Body of pancreas (tissue), 4 donors: ENCODE data around the gene HOXD1. TPM values are rescaled to one million over a fixed set of nuclear protein-coding genes. Genes with fewer than 3 reads are reported as not detected.

Experiments used
- ATAC-seq: fragments of 150-250 bp; one replicate; pipeline ENCODE4 v1.9.1; 2016
- DNase-seq, 4 donors: peaks; one replicate each; pipeline ENCODE4 v3.0.0-alpha.2; 2019
- H3K27ac ChIP-seq, 4 donors: fragments of 200-600 bp; sonication (generic); 1 replicate in 3 of 4; 2 replicates in 1 of 4; pipeline versions ENCODE4 v1.5.1 to v1.6.1; 2016 to 2019; ENCODE audit warnings: mild to moderate bottlenecking in 1 of 4, mixed read lengths in 1 of 4, moderate library complexity in 1 of 4
- H3K27me3 ChIP-seq, 2 donors: fragments of 200-600 bp; sonication (generic); one replicate each; pipeline ENCODE4 v1.6.0; 2016; ENCODE audit warnings: mild to moderate bottlenecking in 1 of 2
- H3K36me3 ChIP-seq, 2 donors: fragments of 200-600 bp; sonication (generic); replicated peaks in 1 of 2; 2 replicates each; pipeline ENCODE4 v1.5.1; 2016; ENCODE audit warnings: low read depth in 2 of 2; ENCODE audit not compliant: insufficient read depth in 1 of 2
- H3K4me1 ChIP-seq: fragments of 200-600 bp; sonication (generic); one replicate; pipeline ENCODE4 v1.6.0; 2016
- H3K4me3 ChIP-seq, 2 donors: fragments of 200-600 bp; sonication (generic); 1 replicate in 1 of 2; 2 replicates in 1 of 2; pipeline ENCODE4 v1.5.1; 2016 to 2019
- H3K9me3 ChIP-seq, 3 donors: fragments of 200-600 bp; sonication (generic); 1 replicate in 2 of 3; 2 replicates in 1 of 3; pipeline ENCODE4 v1.5.1; 2016
- CTCF ChIP-seq, 7 experiments: fragments of 450-650 bp in 4 of 7; fragments of 200-600 bp in 3 of 7; sonication (generic) in 3 of 7; IDR thresholded peaks; one replicate each; pipeline ENCODE4 v1.5.1; 2016 to 2019; ENCODE audit warnings: antibody characterized with exemption in 7 of 7
- POLR2A ChIP-seq, 3 donors: fragments of 450-650 bp; IDR thresholded peaks; one replicate each; pipeline ENCODE4 v1.6.1; 2016; ENCODE audit warnings: antibody characterized with exemption in 3 of 3, mild to moderate bottlenecking in 2 of 3
- WGBS, 2 donors: methylation state at CpG; one replicate each; pipeline ENCODE4 v1.1.5; 2017; 5-methylcytosine and 5-hydroxymethylcytosine counted together
- intact Hi-C: fragments of 100-400 bp; cut with DNase I; formaldehyde crosslinking; loops from one replicate; pipeline ENCODE4 v1.15.1; 2023
- total RNA-seq, 2 donors: library from RNA; depleted of rRNA; stranded (reverse); fragments of >200 nt; gene quantifications; one replicate each; pipeline ENCODE4 v1.1.0, GENCODE V29; 2016

Gene HOXD1
- total RNA-seq, 2 donors from 2014 or later = 0.26 TPM; not detected in 1

GRCh38 chr2:176160251-176160985, 28.1 kb upstream of the HOXD1 start:
- H3K36me3 ChIP-seq = no peaks in the 10 kb centered on the region
- peaks cover 0 to 67% of the 10 kb centered on the region in 2 donors for H3K27me3 ChIP-seq
- peaks cover 40% of the 10 kb centered on the region for H3K4me1 ChIP-seq
- H3K9me3 ChIP-seq = no peaks in the 10 kb centered on the region
- H3K27ac ChIP-seq = no peak overlapping the region
- 12 to 13% methylated on average over 19 to 50 of the region's 50 CpGs for WGBS, 2 donors
- no peak overlapping the region for H3K4me3 ChIP-seq
- DNase-seq (no peak), ATAC-seq (no peak)
- TF ChIP-seq POLR2A (IDR thresholded peaks at IDR 0.05) (no peak), CTCF (IDR thresholded peaks at IDR 0.05) (no peak)
- intact Hi-C loops = no loop called here

- Histone ChIP-seq H3K4me3 (no peak overlapping the region), H3K4me1 (peaks cover 41% of the 10 kb centered on the region), H3K27ac (no peak overlapping the region), H3K9me3 (no peaks in the 10 kb centered on the region), H3K27me3 (peaks cover 0 to 67% of the 10 kb centered on the region in 2 donors), H3K36me3 (no peaks in the 10 kb centered on the region)
- intact Hi-C loops = no loop called here
- WGBS, 2 donors = 9 to 18% methylated on average over 22 of the region's 22 CpGs
- no peak for TF ChIP-seq POLR2A (IDR thresholded peaks at IDR 0.05)
- no peak for TF ChIP-seq CTCF (IDR thresholded peaks at IDR 0.05)
- DNase-seq (no peak), ATAC-seq (no peak)
These were observed 27.3 kb upstream of the HOXD1 start for GRCh38 chr2:176160986-176161824.

GRCh38 chr2:176161825-176162626, 26.4 kb upstream of the HOXD1 start:
- intact Hi-C loops = no loop called here
- peaks cover 37% of the 10 kb centered on the region for H3K4me1 ChIP-seq
- H3K27ac ChIP-seq = no peak overlapping the region

More at GRCh38 chr2:176161825-176162626, 26.4 kb upstream of the HOXD1 start:
- Histone ChIP-seq H3K27me3 (peaks cover 0 to 59% of the 10 kb centered on the region in 2 donors), H3K36me3 (no peaks in the 10 kb centered on the region), H3K4me3 (no peak overlapping the region), H3K9me3 (no peaks in the 10 kb centered on the region)
- DNase-seq (no peak), ATAC-seq (no peak)
- 4 to 11% methylated on average over 22 of the region's 22 CpGs for WGBS, 2 donors
- TF ChIP-seq POLR2A (IDR thresholded peaks at IDR 0.05) = no peak
- no peak for TF ChIP-seq CTCF (IDR thresholded peaks at IDR 0.05)
